K562 (cell line): ENCODE measurements around the gene MCM5. TPM values are rescaled to one million over a fixed set of nuclear protein-coding genes. Genes with fewer than 3 reads are reported as not detected.

Experiments
- ATAC-seq: fragments of 200-7000 bp; cut with Tn5 transposase; 3 replicates; pipeline ENCODE4 v1.9.1; 2020; ENCODE audit warnings: moderate library complexity
- BruUV-seq: library from RNA; stranded (reverse); fragments of 400-500 nt; replicated peaks from 2 replicates; lab custom pipeline; 2021; lab: Mats Ljungman, UMichigan
- CTCF ChIA-PET: fragments of 300-600 bp; formaldehyde crosslinking; extraction: SDS; loops from one replicate; lab custom pipeline; 2021; ENCODE audit warnings: low intra/inter-chr PET ratio; lab: Yijun Ruan, JAX
- POLR2A ChIA-PET: fragments of 300-600, 350-650 bp; sonication (Branson Sonifier 250); formaldehyde crosslinking; extraction: SDS; loops from one replicate; lab custom pipeline; 2021; ENCODE audit warnings: antibody characterized with exemption, inconsistent platforms; lab: Yijun Ruan, JAX
- DNase-seq, 4 experiments: peaks; one replicate each; pipeline versions ENCODE4 v3.0.0 to v3.0.0-alpha.2; 2011 to 2018; ENCODE audit warnings: low spot score in 3 of 4, mixed read lengths in 3 of 4; ENCODE audit errors: extremely low read depth in 1 of 4
- FAIRE-seq: peaks from 2 replicates; lab custom pipeline; 2011; peaks lifted over from hg19 to GRCh38; lab: Jason Lieb, UNC
- H2AFZ ChIP-seq: 2 replicates; pipeline ENCODE4 v1.6.0; 2011; ENCODE audit warnings: low read depth, low read length, control low read depth, inconsistent platforms
- H3K27ac ChIP-seq: fragments of 200-600 bp; 3 replicates; pipeline ENCODE4 v1.8.0; 2011; ENCODE audit warnings: low read depth, mild to moderate bottlenecking, control low read depth, inconsistent platforms, low read length, moderate library complexity, mixed read lengths; ENCODE audit errors: extremely low read depth
- H3K27me3 ChIP-seq, 2 experiments: fragments of 300-600 bp in 1 of 2; 2 replicates in 1 of 2; 3 replicates in 1 of 2; pipeline versions ENCODE4 v1.6.0 to v1.8.0; 2011; ENCODE audit warnings: inconsistent platforms in 2 of 2, low read length in 2 of 2, mild to moderate bottlenecking in 1 of 2, mixed read lengths in 1 of 2, moderate library complexity in 1 of 2; ENCODE audit not compliant: control insufficient read depth in 2 of 2, insufficient read depth in 2 of 2
- H3K36me3 ChIP-seq: fragments of 300-600 bp; 3 replicates; pipeline ENCODE4 v1.8.0; 2011; ENCODE audit warnings: mild to moderate bottlenecking, low read length, inconsistent platforms; ENCODE audit not compliant: control insufficient read depth, insufficient read depth
- H3K4me1 ChIP-seq, 2 experiments: fragments of 200-600 bp in 1 of 2; replicated peaks in 1 of 2; 2 replicates in 1 of 2; 3 replicates in 1 of 2; pipeline versions ENCODE4 v1.5.1 to v1.8.0; 2011; ENCODE audit warnings: inconsistent platforms in 2 of 2, low read length in 2 of 2, mild to moderate bottlenecking in 1 of 2, mixed read lengths in 1 of 2, moderate library complexity in 1 of 2; ENCODE audit not compliant: control insufficient read depth in 2 of 2, insufficient read depth in 2 of 2
- H3K4me2 ChIP-seq: 2 replicates; pipeline ENCODE4 v1.6.1; 2011; ENCODE audit warnings: low read length, control low read depth, inconsistent platforms, mixed read lengths; ENCODE audit not compliant: insufficient read depth
- H3K4me3 ChIP-seq: fragments of 200-600 bp; sonication (generic), shearing (Covaris generic); 2 replicates; pipeline ENCODE4 v1.5.1; 2016; ENCODE audit warnings: control low read depth, inconsistent platforms
- H3K79me2 ChIP-seq: fragments of 200-600 bp; 3 replicates; pipeline ENCODE4 v1.8.0; 2011; ENCODE audit warnings: low read length, inconsistent platforms; ENCODE audit not compliant: control insufficient read depth, insufficient read depth
- H3K9ac ChIP-seq, 2 experiments: 2 replicates each; pipeline versions ENCODE4 v1.6.0 to v1.6.1; 2011; ENCODE audit warnings: low read depth in 2 of 2, low read length in 2 of 2, control low read depth in 1 of 2, inconsistent platforms in 1 of 2, mild to moderate bottlenecking in 1 of 2, mixed read lengths in 1 of 2; ENCODE audit not compliant: insufficient read depth in 1 of 2
- H3K9me1 ChIP-seq: one replicate; pipeline ENCODE4 v1.6.0; 2011; ENCODE audit warnings: inconsistent platforms, mild to moderate bottlenecking, low read length, moderate library complexity; ENCODE audit not compliant: control insufficient read depth, insufficient read depth
- H3K9me3 ChIP-seq: replicated peaks from 2 replicates; pipeline ENCODE4 v1.5.1; 2011; ENCODE audit warnings: low read depth, low read length, inconsistent platforms; ENCODE audit not compliant: control insufficient read depth, insufficient read depth
- H4K20me1 ChIP-seq: replicated peaks from 2 replicates; pipeline ENCODE4 v1.6.1; 2011; ENCODE audit warnings: low read length, inconsistent platforms, mixed read lengths; ENCODE audit not compliant: control insufficient read depth, insufficient read depth
- HEY1 ChIP-seq: fragments of 250-450 bp; sonication (Bioruptor Pico); IDR thresholded peaks from 2 replicates; pipeline ENCODE4 v1.5.0; 2020; ENCODE audit warnings: mild to moderate bottlenecking, moderate library complexity, borderline replicate concordance
- JUND ChIP-seq, 2 experiments: IDR thresholded peaks; 2 replicates in 1 of 2; 3 replicates in 1 of 2; pipeline ENCODE4 v1.6.1; 2011; ENCODE audit warnings: borderline replicate concordance in 2 of 2, low read depth in 2 of 2, low read length in 2 of 2, improper control_type of control experiment in 1 of 2, missing biosample characterization in 1 of 2, missing genetic modification characterization in 1 of 2, missing genetic modification reagents in 1 of 2
- MEF2D ChIP-seq: conservative IDR thresholded peaks from 2 replicates; pipeline ENCODE4 v1.6.1; 2016; ENCODE audit warnings: low read depth, missing genetic modification characterization, missing compliant biosample characterization
- PCBP1 ChIP-seq: fragments of 200-400 bp; formaldehyde crosslinking; IDR thresholded peaks from 2 replicates; pipeline ENCODE4 v1.6.1; 2018; ENCODE audit warnings: mild to moderate bottlenecking, low read depth, low read length; ENCODE audit not compliant: poor library complexity, severe bottlenecking
- ZBTB17 ChIP-seq: fragments of 450-650 bp; formaldehyde crosslinking; IDR thresholded peaks from 2 replicates; pipeline ENCODE4 v1.4.0; 2020; ENCODE audit warnings: mild to moderate bottlenecking
- ZNF121 ChIP-seq: sonication (generic); formaldehyde crosslinking; conservative IDR thresholded peaks from 2 replicates; pipeline ENCODE4 v1.8.0; 2022; ENCODE audit warnings: missing genetic modification reagents
- ZNF584 ChIP-seq: fragments of 200-800 bp; sonication (Bioruptor generic); IDR thresholded peaks from 2 replicates; pipeline ENCODE4 v1.6.1; 2016; ENCODE audit warnings: low read depth, mild to moderate bottlenecking, missing genetic modification characterization, missing compliant biosample characterization
- ZNF778 ChIP-seq: fragments of 450-650 bp; formaldehyde crosslinking; IDR thresholded peaks from 2 replicates; pipeline ENCODE4 v1.4.0; 2020; ENCODE audit warnings: mild to moderate bottlenecking, moderate library complexity
- WGBS: fragments of 100-300 bp; shearing (Covaris generic); methylation state at CpG from one replicate; pipeline ENCODE4 v1.1.6; 2016; ENCODE audit warnings: low coverage, mixed read lengths; ENCODE audit not compliant: insufficient coverage; ENCODE audit errors: missing lambda C conversion rate; 5-methylcytosine and 5-hydroxymethylcytosine counted together
- in situ Hi-C: fragments of 300-500 bp; cut with MboI; formaldehyde crosslinking; loops from 4 replicates; pipeline ENCODE4 v1.15.0; 2018; ENCODE audit warnings: inconsistent platforms, mixed read lengths
- intact Hi-C: fragments of 100-400 bp; cut with micrococcal nuclease; formaldehyde crosslinking; loops from 2 replicates; pipeline ENCODE4 v1.14.2; 2022
- polyA plus RNA-seq, 8 experiments: library from polyadenylated mRNA; depleted of rRNA in 4 of 8; stranded (reverse) in 5 of 8; unstranded in 3 of 8; fragments of >200 nt; fragmentation: Nextera tagmentation in 2 of 8; fragmentation: Illumina TruSeq in 1 of 8; extraction: Ambion mirVana in 2 of 8; extraction: Trizol in 1 of 8; gene quantifications; 2 replicates each; pipeline versions ENCODE4 v1.2.1 to v1.2.3, GENCODE V29; 2011 to 2014; ENCODE audit warnings: inconsistent platforms in 1 of 8, missing spikeins in 1 of 8
- total RNA-seq, 7 experiments: library from RNA; depleted of rRNA in 6 of 7; stranded (reverse); fragments of >200 nt in 6 of 7; fragmentation: Illumina TruSeq in 2 of 7; extraction: Trizol in 2 of 7; gene quantifications; 2 replicates each; pipeline versions ENCODE4 v1.2.1 to v1.2.3, GENCODE V29; 2011 to 2021; ENCODE audit warnings: low replicate concordance in 1 of 7
- TF ChIP-seq, protein P1 (sequence below), 2 experiments: fragments of 450-650 bp; conservative IDR thresholded peaks; 2 replicates each; pipeline ENCODE4 v1.6.1; 2017; ENCODE audit warnings: mild to moderate bottlenecking in 2 of 2, moderate library complexity in 2 of 2

The MCM5 gene
- total and polyA plus RNA-seq, 9 of the 15 experiments (the other 6 are each of a cell fraction or from before 2014, with no cell fraction given), result 5.6 to 180 (median 66.1) TPM

DNA sequence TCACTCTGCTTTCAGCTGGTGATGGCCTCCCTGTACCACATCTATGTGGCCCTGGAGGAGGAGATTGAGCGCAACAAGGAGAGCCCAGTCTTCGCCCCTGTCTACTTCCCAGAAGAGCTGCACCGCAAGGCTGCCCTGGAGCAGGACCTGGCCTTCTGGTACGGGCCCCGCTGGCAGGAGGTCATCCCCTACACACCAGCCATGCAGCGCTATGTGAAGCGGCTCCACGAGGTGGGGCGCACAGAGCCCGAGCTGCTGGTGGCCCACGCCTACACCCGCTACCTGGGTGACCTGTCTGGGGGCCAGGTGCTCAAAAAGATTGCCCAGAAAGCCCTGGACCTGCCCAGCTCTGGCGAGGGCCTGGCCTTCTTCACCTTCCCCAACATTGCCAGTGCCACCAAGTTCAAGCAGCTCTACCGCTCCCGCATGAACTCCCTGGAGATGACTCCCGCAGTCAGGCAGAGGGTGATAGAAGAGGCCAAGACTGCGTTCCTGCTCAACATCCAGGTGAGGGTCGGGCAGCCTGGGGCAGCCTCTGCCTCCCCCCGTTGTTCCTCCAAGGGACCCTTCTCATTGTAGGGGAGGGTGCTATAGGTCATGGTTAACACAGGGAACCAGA lies 13.2 kb upstream of the MCM5 start:
- POLR2A ChIA-PET, result interaction anchor here (0.7 to 3.6 kb wide), 4 partner anchors 8 to 16 kb away, joined by 3 to 14 read pairs (median 5); no protein-coding TSS in a partner anchor
- no peak overlapping the region for H3K4me3 ChIP-seq
- no peak overlapping the region for H3K27ac ChIP-seq
- TF ChIP-seq ZNF584 (CRISPR knock-in tag) (no peak), HEY1 (CRISPR knock-in tag) (no peak), ZBTB17 (no peak), JUND (IDR thresholded peaks at IDR 0.05; ENCODE audit: borderline replicate concordance, low read depth, low read length) (no peak), JUND (tag; IDR thresholded peaks at IDR 0.05; ENCODE audit: borderline replicate concordance, low read depth, low read length) (no peak), ZNF778 (CRISPR knock-in tag) (no peak), ZNF121 (CRISPR knock-in tag) (no peak), PCBP1 (no peak), MEF2D (no peak)
- TF ChIP-seq, protein P1, sequence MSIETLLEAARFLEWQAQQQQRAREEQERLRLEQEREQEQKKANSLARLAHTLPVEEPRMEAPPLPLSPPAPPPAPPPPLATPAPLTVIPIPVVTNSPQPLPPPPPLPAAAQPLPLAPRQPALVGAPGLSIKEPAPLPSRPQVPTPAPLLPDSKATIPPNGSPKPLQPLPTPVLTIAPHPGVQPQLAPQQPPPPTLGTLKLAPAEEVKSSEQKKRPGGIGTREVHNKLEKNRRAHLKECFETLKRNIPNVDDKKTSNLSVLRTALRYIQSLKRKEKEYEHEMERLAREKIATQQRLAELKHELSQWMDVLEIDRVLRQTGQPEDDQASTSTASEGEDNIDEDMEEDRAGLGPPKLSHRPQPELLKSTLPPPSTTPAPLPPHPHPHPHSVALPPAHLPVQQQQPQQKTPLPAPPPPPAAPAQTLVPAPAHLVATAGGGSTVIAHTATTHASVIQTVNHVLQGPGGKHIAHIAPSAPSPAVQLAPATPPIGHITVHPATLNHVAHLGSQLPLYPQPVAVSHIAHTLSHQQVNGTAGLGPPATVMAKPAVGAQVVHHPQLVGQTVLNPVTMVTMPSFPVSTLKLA (conservative IDR thresholded peaks at IDR 0.05), result no peak
- no peak overlapping the region for H2AFZ ChIP-seq
- in situ Hi-C loops, result no loop called here
- no peaks in the 10 kb centered on the region for H3K79me2 ChIP-seq
- H4K20me1 ChIP-seq, result no peaks in the 10 kb centered on the region
- intact Hi-C loops, result no loop called here
- H3K9me3 ChIP-seq, result no peaks in the 10 kb centered on the region
- no peaks in the 10 kb centered on the region for H3K9me1 ChIP-seq
- ATAC-seq (no peak), DNase-seq (no peak), FAIRE-seq (no peak)
- H3K4me1 ChIP-seq, result peaks cover 0 to 7% of the 10 kb centered on the region in 2 experiments; a peak in 3 of 5 replicates
- BruUV-seq, result no TSS peak
- no peak overlapping the region for H3K9ac ChIP-seq
- no peaks in the 10 kb centered on the region for H3K27me3 ChIP-seq
- H3K4me2 ChIP-seq, result no peak overlapping the region
- WGBS, result 62% methylated on average over 15 of the region's 19 CpGs
- H3K36me3 ChIP-seq, result no peaks in the 10 kb centered on the region
- CTCF ChIA-PET, result no interaction called here
